Measurements from ENCODE around the gene MYO1H. TPM values are rescaled to one million over a fixed set of nuclear protein-coding genes. Genes with fewer than 3 reads are reported as not detected.

The MYO1H gene
- total RNA-seq, 2 experiments from 2014 or later = not detected

DNA sequence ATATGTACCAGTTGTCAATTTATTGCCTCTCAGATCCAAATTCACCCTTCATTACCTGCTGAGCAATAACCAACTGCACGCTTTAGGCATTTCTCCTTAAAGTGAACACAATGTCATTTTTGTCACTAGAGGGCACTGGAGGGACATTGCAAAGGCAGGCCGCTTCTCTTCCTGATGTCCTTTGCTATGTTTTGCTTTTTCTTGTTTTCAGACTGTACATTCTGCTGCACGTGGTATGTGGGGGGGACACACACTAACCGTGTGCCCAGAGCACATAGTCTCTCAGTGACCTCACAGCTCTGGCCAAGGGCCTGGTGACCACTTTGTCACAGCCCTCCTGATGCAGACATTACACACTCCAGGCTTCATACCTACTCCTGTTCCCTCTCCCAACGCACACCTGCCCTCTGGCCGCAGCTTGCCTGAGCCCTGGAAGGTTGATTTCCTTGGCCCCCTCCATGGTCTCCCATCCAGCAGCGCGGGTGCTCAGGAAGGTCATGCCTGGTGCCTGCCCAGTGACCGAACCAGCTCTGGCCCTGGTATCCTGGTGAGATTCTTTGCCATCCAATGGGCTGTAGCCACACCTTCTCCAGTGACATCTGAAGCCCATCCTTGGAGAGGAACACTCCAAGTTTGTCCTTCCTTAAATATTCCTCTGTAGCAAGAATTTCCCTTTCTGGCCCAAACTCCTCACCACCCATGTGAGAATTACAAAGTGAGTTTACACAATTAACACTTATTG is 39.9 kb downstream of the MYO1H start:
- CTCF ChIA-PET = no interaction called here
- TF ChIP-seq, protein P1, sequence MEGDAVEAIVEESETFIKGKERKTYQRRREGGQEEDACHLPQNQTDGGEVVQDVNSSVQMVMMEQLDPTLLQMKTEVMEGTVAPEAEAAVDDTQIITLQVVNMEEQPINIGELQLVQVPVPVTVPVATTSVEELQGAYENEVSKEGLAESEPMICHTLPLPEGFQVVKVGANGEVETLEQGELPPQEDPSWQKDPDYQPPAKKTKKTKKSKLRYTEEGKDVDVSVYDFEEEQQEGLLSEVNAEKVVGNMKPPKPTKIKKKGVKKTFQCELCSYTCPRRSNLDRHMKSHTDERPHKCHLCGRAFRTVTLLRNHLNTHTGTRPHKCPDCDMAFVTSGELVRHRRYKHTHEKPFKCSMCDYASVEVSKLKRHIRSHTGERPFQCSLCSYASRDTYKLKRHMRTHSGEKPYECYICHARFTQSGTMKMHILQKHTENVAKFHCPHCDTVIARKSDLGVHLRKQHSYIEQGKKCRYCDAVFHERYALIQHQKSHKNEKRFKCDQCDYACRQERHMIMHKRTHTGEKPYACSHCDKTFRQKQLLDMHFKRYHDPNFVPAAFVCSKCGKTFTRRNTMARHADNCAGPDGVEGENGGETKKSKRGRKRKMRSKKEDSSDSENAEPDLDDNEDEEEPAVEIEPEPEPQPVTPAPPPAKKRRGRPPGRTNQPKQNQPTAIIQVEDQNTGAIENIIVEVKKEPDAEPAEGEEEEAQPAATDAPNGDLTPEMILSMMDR (IDR thresholded peaks at IDR 0.05) = no peak

DNA sequence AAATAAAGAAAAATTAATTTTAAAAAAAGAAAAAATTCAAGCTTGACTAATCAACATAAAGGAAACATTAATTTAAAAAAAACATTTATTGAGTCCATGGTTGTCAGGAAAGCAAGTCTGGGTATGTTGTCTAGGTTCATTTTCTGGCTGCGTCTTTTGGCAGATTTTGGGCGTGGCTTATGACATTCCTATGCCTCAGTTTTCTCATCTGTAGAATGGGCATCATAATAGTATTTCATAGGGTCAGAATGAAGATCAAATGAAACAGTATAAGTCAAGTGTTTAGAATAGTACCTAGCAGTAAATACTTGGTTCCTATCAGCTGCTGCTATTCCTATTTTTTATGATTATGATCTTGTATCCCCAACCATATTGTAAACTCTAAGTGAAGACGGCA is 40.5 kb downstream of the MYO1H start:
- ChIA-PET CTCF (no interaction called here), POLR2A (no interaction called here)
- Histone ChIP-seq H3K4me1 (ENCODE audit: insufficient read depth, low read length) (no peaks in the 10 kb centered on the region), H3K4me3 (ENCODE audit: low read length) (no peak overlapping the region), H3K27ac (ENCODE audit: low read depth in 1 of 2, low read length in 2 of 2) (no peak overlapping the region), H3K36me3 (ENCODE audit: insufficient read depth, low read length) (no peaks in the 10 kb centered on the region), H3K27me3 (ENCODE audit: control insufficient read depth in 1 of 2, insufficient read depth in 2 of 2, low read length in 2 of 2) (peaks cover 2 to 13% of the 10 kb centered on the region in 2 experiments), H3K9me3 (ENCODE audit: control insufficient read depth in 1 of 2, insufficient read depth in 1 of 2, low read length in 2 of 2) (peaks cover 0 to 5% of the 10 kb centered on the region in 2 experiments)
- TF ChIP-seq, protein P1 (IDR thresholded peaks at IDR 0.05) = no peak
- no peak for DNase-seq
- Mint-ChIP-seq H3K9me3 (peaks cover 3% of the 10 kb centered on the region), H3K4me1 (ENCODE audit: low read depth) (no peaks in the 10 kb centered on the region), H3K36me3 (ENCODE audit: low read depth) (no peaks in the 10 kb centered on the region), H3K4me3 (no peak overlapping the region), H3K27ac (no peak overlapping the region), H3K27me3 (peaks cover 71% of the 10 kb centered on the region)
- no peak for ATAC-seq (ENCODE audit: poor library complexity)
- intact Hi-C loops (cut with DNase I, micrococcal nuclease) = loop anchor here (5.0 to 10.0 kb wide), 2 partner anchors 276 to 503 kb away; partner anchors contain the start of gene DAO (in 2 of the 2)

More for the DNA sequence above, 39.9 kb downstream of the MYO1H start:
- peaks cover 0 to 5% of the 10 kb centered on the region in 2 experiments for H3K9me3 ChIP-seq (ENCODE audit: control insufficient read depth in 1 of 2, insufficient read depth in 1 of 2, low read length in 2 of 2)
- intact Hi-C loops (cut with DNase I, micrococcal nuclease) = loop anchor here (5.0 to 10.0 kb wide), 2 partner anchors 275 to 503 kb away; partner anchors contain the start of gene DAO (in 2 of the 2)
- ATAC-seq (ENCODE audit: poor library complexity) = no peak
- no peak overlapping the region for H3K4me3 ChIP-seq (ENCODE audit: low read length)
- no peaks in the 10 kb centered on the region for H3K36me3 ChIP-seq (ENCODE audit: insufficient read depth, low read length)
- H3K27me3 ChIP-seq (ENCODE audit: control insufficient read depth in 1 of 2, insufficient read depth in 2 of 2, low read length in 2 of 2) = peaks cover 0 to 11% of the 10 kb centered on the region in 2 experiments
- Mint-ChIP-seq H3K27ac (no peak overlapping the region), H3K27me3 (peaks cover 71% of the 10 kb centered on the region), H3K4me3 (no peak overlapping the region), H3K4me1 (ENCODE audit: low read depth) (no peaks in the 10 kb centered on the region), H3K36me3 (ENCODE audit: low read depth) (no peaks in the 10 kb centered on the region), H3K9me3 (peaks cover 3% of the 10 kb centered on the region)
- no peak for DNase-seq
- H3K27ac ChIP-seq (ENCODE audit: low read depth in 1 of 2, low read length in 2 of 2) = no peak overlapping the region
- POLR2A ChIA-PET = no interaction called here
- no peaks in the 10 kb centered on the region for H3K4me1 ChIP-seq (ENCODE audit: insufficient read depth, low read length)

DNA sequence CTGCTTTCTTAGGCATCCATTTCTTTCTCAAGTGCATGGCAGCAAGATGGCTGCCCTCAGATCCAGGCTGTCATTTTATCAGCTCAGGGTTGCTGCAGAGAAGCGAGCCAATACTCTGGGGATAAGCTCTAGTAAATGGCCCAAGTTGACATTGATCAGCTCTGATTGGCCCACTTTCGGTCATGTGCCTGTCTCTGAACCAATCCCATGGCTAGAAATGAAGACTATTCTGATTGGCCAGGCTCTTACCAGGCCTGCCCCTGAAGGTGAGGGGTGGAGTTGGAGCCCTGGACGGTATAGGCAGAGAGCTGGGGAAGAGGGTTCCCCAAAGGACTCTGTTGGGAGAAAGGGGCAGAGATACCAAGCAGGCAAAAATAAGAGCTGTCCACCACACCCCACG is 41.4 kb downstream of the MYO1H start:
- ATAC-seq (ENCODE audit: poor library complexity) (no peak), DNase-seq (no peak)
- no peak overlapping the region for H3K4me3 ChIP-seq (ENCODE audit: low read length)
- H3K27ac ChIP-seq (ENCODE audit: low read depth in 1 of 2, low read length in 2 of 2) = no peak overlapping the region
- H3K27me3 ChIP-seq (ENCODE audit: control insufficient read depth in 1 of 2, insufficient read depth in 2 of 2, low read length in 2 of 2) = peaks cover 7 to 15% of the 10 kb centered on the region in 2 experiments
- peaks cover 0 to 5% of the 10 kb centered on the region in 2 experiments for H3K9me3 ChIP-seq (ENCODE audit: control insufficient read depth in 1 of 2, insufficient read depth in 1 of 2, low read length in 2 of 2)
- TF ChIP-seq, protein P1 (IDR thresholded peaks at IDR 0.05) = no peak
- Mint-ChIP-seq H3K4me3 (no peak overlapping the region), H3K36me3 (ENCODE audit: low read depth) (no peaks in the 10 kb centered on the region), H3K27me3 (peaks cover 77% of the 10 kb centered on the region), H3K4me1 (ENCODE audit: low read depth) (no peaks in the 10 kb centered on the region), H3K9me3 (peaks cover 3% of the 10 kb centered on the region), H3K27ac (no peak overlapping the region)
- H3K4me1 ChIP-seq (ENCODE audit: insufficient read depth, low read length) = no peaks in the 10 kb centered on the region
- ChIA-PET POLR2A (no interaction called here), CTCF (no interaction called here)
- intact Hi-C loops (cut with DNase I, micrococcal nuclease) = loop anchor here (5.0 to 10.0 kb wide), 2 partner anchors 277 to 504 kb away; partner anchors contain the start of gene DAO (in 2 of the 2)
- H3K36me3 ChIP-seq (ENCODE audit: insufficient read depth, low read length) = no peaks in the 10 kb centered on the region
